Measurements from ENCODE around the gene PTGR2. TPM values are rescaled to one million over a fixed set of nuclear protein-coding genes. Genes with fewer than 3 reads are reported as not detected.

Gene PTGR2
- total and polyA plus RNA-seq, 4 donors, result 4.2 to 9.5 (median 7.9) TPM

DNA sequence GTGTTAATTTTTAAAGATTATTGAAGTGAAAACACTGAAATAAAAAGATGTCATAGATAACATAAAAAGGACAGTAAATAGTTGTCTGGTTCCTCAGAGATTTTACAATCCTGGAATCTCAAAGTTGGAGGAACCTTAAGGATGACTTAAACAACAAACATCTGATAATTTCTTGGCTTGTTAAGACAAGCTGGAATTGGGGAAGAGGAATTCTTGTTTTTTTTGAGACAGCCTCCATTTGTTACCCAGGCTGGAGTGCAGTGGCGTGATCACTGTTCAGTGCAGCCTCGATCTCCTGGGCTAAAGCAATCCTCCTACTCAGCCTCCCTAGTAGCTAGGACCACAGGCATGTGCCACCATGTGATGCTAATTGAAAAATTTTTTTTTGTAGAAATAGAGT lies 37.3 kb downstream of the PTGR2 start:
- Histone ChIP-seq H3K9ac (ENCODE audit: low read depth in 1 of 2, low read length in 2 of 2) (no peak overlapping the region), H3K27me3 (ENCODE audit: control insufficient read depth in 4 of 4, insufficient read depth in 4 of 4, low read length in 3 of 4) (no peaks in the 10 kb centered on the region), H3K4me1 (ENCODE audit: control insufficient read depth in 4 of 4, insufficient read depth in 4 of 4, low read length in 3 of 4) (peaks cover 4 to 22% (median 13%) of the 10 kb centered on the region in 4 donors), H3K4me3 (ENCODE audit: low read depth in 1 of 3, low read length in 3 of 3) (no peak overlapping the region), H3K9me3 (ENCODE audit: control insufficient read depth in 4 of 4, low read length in 3 of 4) (no peaks in the 10 kb centered on the region), H3K36me3 (ENCODE audit: control insufficient read depth in 4 of 4, insufficient read depth in 3 of 4, low read depth in 1 of 4, low read length in 3 of 4) (peaks cover 2 to 9% (median 5%) of the 10 kb centered on the region in 4 donors), H3K27ac (ENCODE audit: low read depth in 1 of 2, low read length in 2 of 2) (no peak overlapping the region)
- WGBS, result 94% methylated on average over 2 of the region's 2 CpGs
- DNase-seq (ENCODE audit: low spot score), result no peak
- TF ChIP-seq MAX (IDR thresholded peaks at IDR 0.05) (no peak), EGR1 (IDR thresholded peaks at IDR 0.05; ENCODE audit: low read depth in 2 of 2) (no peak), FOXA2 (IDR thresholded peaks at IDR 0.05) (no peak), HNF4G (IDR thresholded peaks at IDR 0.05) (no peak), HNF4A (conservative IDR thresholded peaks at IDR 0.05) (no peak), NR2F2 (IDR thresholded peaks at IDR 0.05) (no peak), SP1 (IDR thresholded peaks at IDR 0.05) (no peak), ATF3 (IDR thresholded peaks at IDR 0.05) (no peak), CTCF (IDR thresholded peaks at IDR 0.05; ENCODE audit: low read depth, low read length, missing input control) (no peak), RXRA (IDR thresholded peaks at IDR 0.05) (no peak), TAF1 (conservative IDR thresholded peaks at IDR 0.05) (no peak)
- TF ChIP-seq, protein P1, sequence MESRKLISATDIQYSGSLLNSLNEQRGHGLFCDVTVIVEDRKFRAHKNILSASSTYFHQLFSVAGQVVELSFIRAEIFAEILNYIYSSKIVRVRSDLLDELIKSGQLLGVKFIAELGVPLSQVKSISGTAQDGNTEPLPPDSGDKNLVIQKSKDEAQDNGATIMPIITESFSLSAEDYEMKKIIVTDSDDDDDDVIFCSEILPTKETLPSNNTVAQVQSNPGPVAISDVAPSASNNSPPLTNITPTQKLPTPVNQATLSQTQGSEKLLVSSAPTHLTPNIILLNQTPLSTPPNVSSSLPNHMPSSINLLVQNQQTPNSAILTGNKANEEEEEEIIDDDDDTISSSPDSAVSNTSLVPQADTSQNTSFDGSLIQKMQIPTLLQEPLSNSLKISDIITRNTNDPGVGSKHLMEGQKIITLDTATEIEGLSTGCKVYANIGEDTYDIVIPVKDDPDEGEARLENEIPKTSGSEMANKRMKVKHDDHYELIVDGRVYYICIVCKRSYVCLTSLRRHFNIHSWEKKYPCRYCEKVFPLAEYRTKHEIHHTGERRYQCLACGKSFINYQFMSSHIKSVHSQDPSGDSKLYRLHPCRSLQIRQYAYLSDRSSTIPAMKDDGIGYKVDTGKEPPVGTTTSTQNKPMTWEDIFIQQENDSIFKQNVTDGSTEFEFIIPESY (IDR thresholded peaks at IDR 0.05), result no peak

- Histone ChIP-seq H3K36me3 (ENCODE audit: control insufficient read depth in 4 of 4, insufficient read depth in 3 of 4, low read depth in 1 of 4, low read length in 3 of 4) (peaks cover 0 to 12% (median 6%) of the 10 kb centered on the region in 4 donors), H3K4me1 (ENCODE audit: control insufficient read depth in 4 of 4, insufficient read depth in 4 of 4, low read length in 3 of 4) (peaks cover 4 to 22% (median 13%) of the 10 kb centered on the region in 4 donors), H3K27ac (ENCODE audit: low read depth in 1 of 2, low read length in 2 of 2) (no peak overlapping the region), H3K9ac (ENCODE audit: low read depth in 1 of 2, low read length in 2 of 2) (no peak overlapping the region), H3K4me3 (ENCODE audit: low read depth in 1 of 3, low read length in 3 of 3) (no peak overlapping the region), H3K27me3 (ENCODE audit: control insufficient read depth in 4 of 4, insufficient read depth in 4 of 4, low read length in 3 of 4) (no peaks in the 10 kb centered on the region), H3K9me3 (ENCODE audit: control insufficient read depth in 4 of 4, low read length in 3 of 4) (no peaks in the 10 kb centered on the region)
- no peak for DNase-seq (ENCODE audit: low spot score)
- 87% methylated on average over 5 of the region's 5 CpGs for WGBS
- TF ChIP-seq MAX (IDR thresholded peaks at IDR 0.05) (no peak), HNF4A (conservative IDR thresholded peaks at IDR 0.05) (no peak), SP1 (IDR thresholded peaks at IDR 0.05) (no peak), RAD21 (IDR thresholded peaks at IDR 0.05) (no peak), RXRA (IDR thresholded peaks at IDR 0.05) (no peak), FOXA2 (IDR thresholded peaks at IDR 0.05) (no peak), JUND (IDR thresholded peaks at IDR 0.05) (no peak), CTCF (IDR thresholded peaks at IDR 0.05; ENCODE audit: low read depth, low read length, missing input control) (no peak), REST (IDR thresholded peaks at IDR 0.05) (no peak), FOXA1 (IDR thresholded peaks at IDR 0.05) (no peak)
- TF ChIP-seq, protein P1 (IDR thresholded peaks at IDR 0.05), result no peak
Measured at GRCh38 chr14:73889376-73889775, 37.7 kb downstream of the PTGR2 start.
